Measurements from ENCODE around the gene SCGB3A2.

DNA sequence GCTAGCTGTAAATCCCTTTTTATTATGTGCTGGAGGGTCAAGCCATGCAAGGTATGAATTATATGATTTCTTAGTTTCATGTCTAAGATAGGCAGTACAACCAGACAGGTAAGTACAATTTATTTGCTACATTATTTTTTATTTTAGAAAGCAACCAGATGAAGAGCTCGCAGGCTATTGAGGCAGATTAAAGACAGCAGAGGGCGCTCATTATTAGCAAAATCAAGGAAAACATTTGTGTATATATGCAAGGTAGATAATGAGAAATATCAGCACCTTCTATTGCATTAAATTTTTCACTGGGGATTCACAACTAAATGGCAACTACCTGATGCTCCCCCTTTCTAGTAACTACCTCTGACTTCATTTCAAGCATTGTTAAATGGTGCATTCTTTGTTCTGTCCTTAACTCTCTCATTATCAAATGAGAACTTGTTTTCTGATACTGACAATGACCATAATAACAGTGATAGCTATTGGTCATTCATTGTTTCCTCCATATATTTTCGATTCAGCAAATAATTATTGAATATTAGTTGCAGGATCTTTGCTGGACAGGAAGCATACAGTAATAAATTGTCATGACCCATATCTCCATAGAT, 8.6 kb downstream of the SCGB3A2 start:
- TF ChIP-seq EZH2 (IDR thresholded peaks at IDR 0.05) (no peak), FOXP2 (optimal IDR thresholded peaks at IDR 0.05; ENCODE audit: control extremely low read depth, extremely low read length, insufficient read depth) (no peak)

All from SK-N-MC (cell line).